Fibroblast of lung (primary cell): ENCODE measurements around the gene COG5.

Experiments
- EZH2 ChIP-seq: IDR thresholded peaks from 2 replicates; pipeline ENCODE4 v1.5.1; 2012; ENCODE audit warnings: low read length, control low read depth, mild to moderate bottlenecking; ENCODE audit errors: missing control alignments
- TF ChIP-seq, protein P1 (sequence below), 2 donors: IDR thresholded peaks in 1 of 2; conservative IDR thresholded peaks in 1 of 2; 1 replicate in 1 of 2; 2 replicates in 1 of 2; pipeline ENCODE4 v1.5.1; 2011 to 2012; ENCODE audit warnings: low read length in 2 of 2, control low read depth in 1 of 2, inconsistent platforms in 1 of 2, low read depth in 1 of 2, mild to moderate bottlenecking in 1 of 2

DNA sequence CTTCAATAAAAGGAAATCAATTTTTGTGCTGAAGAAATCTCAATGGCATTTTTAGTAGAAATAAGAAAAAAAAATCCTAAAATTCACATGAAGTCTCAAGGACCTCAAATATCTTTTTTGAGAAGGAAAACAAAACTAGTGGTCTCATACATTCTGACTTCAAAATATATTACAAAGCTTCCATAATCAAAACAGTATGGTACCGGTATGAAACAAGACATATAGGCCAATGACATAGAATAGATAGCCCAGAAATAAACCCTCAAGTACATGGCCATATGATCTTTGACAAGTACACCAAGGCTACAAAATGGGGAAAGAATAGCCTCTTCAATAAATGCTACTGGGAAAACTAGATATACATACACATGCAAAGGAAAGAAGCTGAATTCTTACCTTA is 225.6 kb downstream of the COG5 start:
- TF ChIP-seq, protein P1, sequence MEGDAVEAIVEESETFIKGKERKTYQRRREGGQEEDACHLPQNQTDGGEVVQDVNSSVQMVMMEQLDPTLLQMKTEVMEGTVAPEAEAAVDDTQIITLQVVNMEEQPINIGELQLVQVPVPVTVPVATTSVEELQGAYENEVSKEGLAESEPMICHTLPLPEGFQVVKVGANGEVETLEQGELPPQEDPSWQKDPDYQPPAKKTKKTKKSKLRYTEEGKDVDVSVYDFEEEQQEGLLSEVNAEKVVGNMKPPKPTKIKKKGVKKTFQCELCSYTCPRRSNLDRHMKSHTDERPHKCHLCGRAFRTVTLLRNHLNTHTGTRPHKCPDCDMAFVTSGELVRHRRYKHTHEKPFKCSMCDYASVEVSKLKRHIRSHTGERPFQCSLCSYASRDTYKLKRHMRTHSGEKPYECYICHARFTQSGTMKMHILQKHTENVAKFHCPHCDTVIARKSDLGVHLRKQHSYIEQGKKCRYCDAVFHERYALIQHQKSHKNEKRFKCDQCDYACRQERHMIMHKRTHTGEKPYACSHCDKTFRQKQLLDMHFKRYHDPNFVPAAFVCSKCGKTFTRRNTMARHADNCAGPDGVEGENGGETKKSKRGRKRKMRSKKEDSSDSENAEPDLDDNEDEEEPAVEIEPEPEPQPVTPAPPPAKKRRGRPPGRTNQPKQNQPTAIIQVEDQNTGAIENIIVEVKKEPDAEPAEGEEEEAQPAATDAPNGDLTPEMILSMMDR (conservative IDR thresholded peaks at IDR 0.05 in 1 of 2, IDR thresholded peaks at IDR 0.05 in 1 of 2; ENCODE audit: low read depth in 1 of 2, low read length in 2 of 2) = no peak
- no peak for TF ChIP-seq EZH2
